ENCODE results near the gene HEY2.

The HEY2 gene

GRCh38 chr6:125742024-125742423 is 7.4 kb upstream of the HEY2 start:
- no peak for TF ChIP-seq CTCF (conservative IDR thresholded peaks at IDR 0.05; ENCODE audit: control insufficient read depth, insufficient read depth, low read depth, low read length)
- DNase-seq (ENCODE audit: low read depth) = no peak
- no peak overlapping the region for H3K4me3 ChIP-seq (ENCODE audit: control insufficient read depth, low read depth, low read length)

GRCh38 chr6:125742464-125743120 is 6.8 kb upstream of the HEY2 start:
- H3K4me3 ChIP-seq (ENCODE audit: control insufficient read depth, low read depth, low read length) = no peak overlapping the region
- no peak for DNase-seq (ENCODE audit: low read depth)
- no peak for TF ChIP-seq CTCF (conservative IDR thresholded peaks at IDR 0.05; ENCODE audit: control insufficient read depth, insufficient read depth, low read depth, low read length)

GRCh38 chr6:125743604-125744003 is 5.8 kb upstream of the HEY2 start:
- DNase-seq (ENCODE audit: low read depth) = no peak
- TF ChIP-seq CTCF (conservative IDR thresholded peaks at IDR 0.05; ENCODE audit: control insufficient read depth, insufficient read depth, low read depth, low read length) = no peak
- H3K4me3 ChIP-seq (ENCODE audit: control insufficient read depth, low read depth, low read length) = no peak overlapping the region

- no peak for TF ChIP-seq CTCF (conservative IDR thresholded peaks at IDR 0.05; ENCODE audit: control insufficient read depth, insufficient read depth, low read depth, low read length)
- DNase-seq (ENCODE audit: low read depth) = no peak
- H3K4me3 ChIP-seq (ENCODE audit: control insufficient read depth, low read depth, low read length) = no peak overlapping the region
These were observed 4.0 kb upstream of the HEY2 start for GRCh38 chr6:125745281-125746018.

GRCh38 chr6:125746019-125746414 is 3.4 kb upstream of the HEY2 start:
- no peak overlapping the region for H3K4me3 ChIP-seq (ENCODE audit: control insufficient read depth, low read depth, low read length)
- DNase-seq (ENCODE audit: low read depth) = no peak

More at GRCh38 chr6:125746019-125746414, 3.4 kb upstream of the HEY2 start:
- TF ChIP-seq CTCF (conservative IDR thresholded peaks at IDR 0.05; ENCODE audit: control insufficient read depth, insufficient read depth, low read depth, low read length) = no peak

Measured in fibroblast of mammary gland (primary cell).